C4-2B (cell line): ENCODE measurements around the gene GALE.
A peak's percentile ranks its signal among the peaks of the same experiment; 100 is the strongest.

Source experiments
- H3K27ac ChIP-seq: fragments of 450-650 bp; 2 replicates; pipeline ENCODE4 v1.5.1; 2017
- CTCF ChIP-seq: fragments of 450-650 bp; conservative IDR thresholded peaks from 2 replicates; pipeline ENCODE4 v1.5.1; 2017; ENCODE audit warnings: mild to moderate bottlenecking
- ZFX ChIP-seq: fragments of 450-650 bp; IDR thresholded peaks from 2 replicates; pipeline ENCODE4 v1.6.1; 2017

GALE gene

GRCh38 chr1:23772854-23773242 lies 27.7 kb downstream of the GALE start:
- TF ChIP-seq ZFX = no peak
- no peak for TF ChIP-seq CTCF

GRCh38 chr1:23772049-23772853 lies 28.3 kb downstream of the GALE start:
- no peak for TF ChIP-seq ZFX
- peak; percentile 85 for TF ChIP-seq CTCF
- no peak overlapping the region for H3K27ac ChIP-seq

More at GRCh38 chr1:23772854-23773242, 27.7 kb downstream of the GALE start:
- H3K27ac ChIP-seq = no peak overlapping the region

- TF ChIP-seq CTCF (no peak), ZFX (no peak)
Measured at GRCh38 chr1:23768733-23769132, 31.8 kb downstream of the GALE start.

GRCh38 chr1:23763041-23763577 lies 37.4 kb downstream of the GALE start:
- TF ChIP-seq CTCF (no peak), ZFX (no peak)
- H3K27ac ChIP-seq = no peak overlapping the region

More at GRCh38 chr1:23768733-23769132, 31.8 kb downstream of the GALE start:
- no peak overlapping the region for H3K27ac ChIP-seq

- TF ChIP-seq ZFX = no peak
- no peak for TF ChIP-seq CTCF
- no peak overlapping the region for H3K27ac ChIP-seq
Measured at GRCh38 chr1:23759277-23759676, 41.3 kb downstream of the GALE start.

GRCh38 chr1:23757812-23758211 lies 42.7 kb downstream of the GALE start:
- TF ChIP-seq ZFX (no peak), CTCF (no peak)
- no peak overlapping the region for H3K27ac ChIP-seq

- TF ChIP-seq CTCF (no peak), ZFX (no peak)
- H3K27ac ChIP-seq = no peak overlapping the region
Measured at GRCh38 chr1:23756676-23757075, 43.9 kb downstream of the GALE start.
